ENCODE measurements around the gene MYRF. TPM values are rescaled to one million over a fixed set of nuclear protein-coding genes. Genes with fewer than 3 reads are reported as not detected.

The MYRF gene
- total RNA-seq, 2 experiments from 2014 or later = 0.19 to 1.1 TPM

DNA sequence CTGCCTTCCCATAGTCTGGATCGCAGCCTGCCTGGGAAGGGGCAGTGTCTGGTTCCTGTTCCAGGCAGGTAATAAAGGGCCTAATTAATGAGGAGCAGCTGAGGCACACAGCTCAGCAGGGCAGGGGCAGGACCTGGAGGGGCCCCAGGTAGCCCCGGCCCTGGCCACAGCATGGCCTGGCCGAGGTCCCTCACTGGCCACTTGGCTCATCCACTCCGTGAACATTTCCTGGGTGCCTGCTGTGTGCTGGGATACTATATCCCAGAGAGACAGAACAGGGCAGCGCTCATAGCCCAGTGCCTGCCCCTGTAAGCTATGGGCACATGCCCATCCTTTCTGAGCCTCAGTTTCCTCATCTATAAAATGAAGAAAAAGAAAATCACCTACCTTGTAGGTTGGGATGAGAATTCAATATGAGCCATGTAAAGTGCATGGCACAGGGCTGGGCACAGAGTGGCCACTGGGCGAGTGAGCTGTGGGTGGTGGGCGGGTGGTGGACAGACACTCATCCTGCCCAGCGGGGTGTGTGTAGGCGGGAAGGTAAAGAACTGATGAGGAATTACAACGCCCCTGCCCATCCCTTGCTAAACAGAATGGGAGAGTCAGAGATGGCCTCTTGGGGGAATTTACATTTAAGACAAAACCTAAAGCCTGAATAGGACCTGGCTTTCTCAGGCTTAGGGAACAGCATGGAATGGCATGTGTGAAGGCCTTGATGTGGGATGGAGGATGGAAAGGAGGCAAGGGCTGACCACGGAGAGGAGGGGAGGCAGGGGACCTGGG is 9.2 kb downstream of the MYRF start:
- Histone ChIP-seq H3K79me2 (ENCODE audit: insufficient read depth, low read depth, low read length) (no peaks in the 10 kb centered on the region), H3K9me3 (ENCODE audit: low read length) (no peaks in the 10 kb centered on the region), H3K4me2 (ENCODE audit: low read length) (no peak overlapping the region), H4K20me1 (ENCODE audit: insufficient read depth, low read length) (no peaks in the 10 kb centered on the region), H2AFZ (ENCODE audit: low read length) (no peak overlapping the region), H3K4me3 (ENCODE audit: low read depth, low read length, poor library complexity, severe bottlenecking) (no peak overlapping the region), H3K9me2 (ENCODE audit: insufficient read depth, low read length) (no peaks in the 10 kb centered on the region), H3K27ac (ENCODE audit: low read depth, low read length, poor library complexity, severe bottlenecking) (no peak overlapping the region), H3K36me3 (ENCODE audit: insufficient read depth, low read length) (no peaks in the 10 kb centered on the region), H3K4me1 (ENCODE audit: insufficient read depth, low read length, poor library complexity, severe bottlenecking) (peaks cover 5% of the 10 kb centered on the region)
- no TSS peak for BruUV-seq (replicated peaks)
- no peak for DNase-seq (ENCODE audit: low spot score)
- POLR2A ChIA-PET = no interaction called here
- intact Hi-C loops (cut with micrococcal nuclease; ENCODE audit: unreplicated experiment) = no loop called here
- CTCF ChIA-PET (ENCODE audit: unreplicated experiment) = no interaction called here
- TF ChIP-seq, protein P1, sequence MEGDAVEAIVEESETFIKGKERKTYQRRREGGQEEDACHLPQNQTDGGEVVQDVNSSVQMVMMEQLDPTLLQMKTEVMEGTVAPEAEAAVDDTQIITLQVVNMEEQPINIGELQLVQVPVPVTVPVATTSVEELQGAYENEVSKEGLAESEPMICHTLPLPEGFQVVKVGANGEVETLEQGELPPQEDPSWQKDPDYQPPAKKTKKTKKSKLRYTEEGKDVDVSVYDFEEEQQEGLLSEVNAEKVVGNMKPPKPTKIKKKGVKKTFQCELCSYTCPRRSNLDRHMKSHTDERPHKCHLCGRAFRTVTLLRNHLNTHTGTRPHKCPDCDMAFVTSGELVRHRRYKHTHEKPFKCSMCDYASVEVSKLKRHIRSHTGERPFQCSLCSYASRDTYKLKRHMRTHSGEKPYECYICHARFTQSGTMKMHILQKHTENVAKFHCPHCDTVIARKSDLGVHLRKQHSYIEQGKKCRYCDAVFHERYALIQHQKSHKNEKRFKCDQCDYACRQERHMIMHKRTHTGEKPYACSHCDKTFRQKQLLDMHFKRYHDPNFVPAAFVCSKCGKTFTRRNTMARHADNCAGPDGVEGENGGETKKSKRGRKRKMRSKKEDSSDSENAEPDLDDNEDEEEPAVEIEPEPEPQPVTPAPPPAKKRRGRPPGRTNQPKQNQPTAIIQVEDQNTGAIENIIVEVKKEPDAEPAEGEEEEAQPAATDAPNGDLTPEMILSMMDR (conservative IDR thresholded peaks at IDR 0.05; ENCODE audit: low read length) = no peak

DNA sequence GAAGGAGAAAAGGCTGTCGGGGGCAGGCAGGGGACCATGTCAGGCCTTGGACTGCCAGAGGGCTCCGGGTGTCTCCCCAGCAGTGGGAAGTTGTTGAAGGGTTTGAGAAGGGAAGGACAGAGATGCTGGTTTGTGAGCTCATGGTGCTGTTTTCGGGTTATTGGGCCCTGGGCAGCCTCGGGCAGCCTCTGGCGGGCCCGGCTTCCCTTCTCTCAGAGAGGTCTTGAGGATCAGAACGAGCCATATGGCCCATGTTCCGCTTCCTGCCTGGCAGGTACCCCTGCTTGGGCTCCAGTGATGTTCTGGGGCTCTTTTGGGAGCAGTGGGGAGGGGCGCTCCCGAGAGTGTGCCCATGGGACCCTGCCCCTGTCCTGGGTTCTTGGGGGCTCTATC is 9.8 kb downstream of the MYRF start:
- H3K79me2 ChIP-seq (ENCODE audit: insufficient read depth, low read depth, low read length) = no peaks in the 10 kb centered on the region
- H3K4me1 ChIP-seq (ENCODE audit: insufficient read depth, low read length, poor library complexity, severe bottlenecking) = no peaks in the 10 kb centered on the region
- no peak overlapping the region for H3K4me3 ChIP-seq (ENCODE audit: low read depth, low read length, poor library complexity, severe bottlenecking)
- intact Hi-C loops (cut with micrococcal nuclease; ENCODE audit: unreplicated experiment) = no loop called here
- BruUV-seq (replicated peaks) = no TSS peak
- no peak overlapping the region for H3K4me2 ChIP-seq (ENCODE audit: low read length)
- H2AFZ ChIP-seq (ENCODE audit: low read length) = no peak overlapping the region
- H3K9me2 ChIP-seq (ENCODE audit: insufficient read depth, low read length) = no peaks in the 10 kb centered on the region
- ChIA-PET POLR2A (no interaction called here), CTCF (ENCODE audit: unreplicated experiment) (no interaction called here)
- no peaks in the 10 kb centered on the region for H3K9me3 ChIP-seq (ENCODE audit: low read length)
- no peaks in the 10 kb centered on the region for H3K36me3 ChIP-seq (ENCODE audit: insufficient read depth, low read length)
- H3K27ac ChIP-seq (ENCODE audit: low read depth, low read length, poor library complexity, severe bottlenecking) = no peak overlapping the region
- no peaks in the 10 kb centered on the region for H4K20me1 ChIP-seq (ENCODE audit: insufficient read depth, low read length)
- no peak for TF ChIP-seq EZH2phosphoT487 (IDR thresholded peaks at IDR 0.05; ENCODE audit: borderline replicate concordance, low read depth, low read length)
- TF ChIP-seq, protein P1 (conservative IDR thresholded peaks at IDR 0.05; ENCODE audit: low read length) = no peak
- DNase-seq (ENCODE audit: low spot score) = no peak

DNA sequence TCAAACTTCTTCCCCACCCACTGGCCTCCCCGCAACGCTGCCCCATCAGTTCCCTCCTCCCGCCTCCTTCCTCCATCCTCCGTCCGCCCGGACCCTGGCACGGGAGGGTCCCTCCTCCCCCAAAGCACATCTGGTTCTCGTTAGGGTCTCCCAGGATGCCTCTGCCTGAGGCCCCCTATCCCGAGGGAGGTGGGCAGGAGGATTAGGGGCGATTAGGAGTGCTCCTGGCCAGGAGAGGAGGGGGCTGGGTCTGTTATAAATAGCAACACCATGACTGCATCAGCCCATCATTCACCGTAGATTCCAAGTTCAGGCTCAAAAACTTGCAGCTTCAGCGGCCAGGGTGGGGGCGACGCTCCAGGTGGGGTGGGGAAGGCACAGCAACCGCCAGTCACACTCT is 10.4 kb downstream of the MYRF start:
- H3K9me2 ChIP-seq (ENCODE audit: insufficient read depth, low read length) = no peaks in the 10 kb centered on the region
- H3K4me3 ChIP-seq (ENCODE audit: low read depth, low read length, poor library complexity, severe bottlenecking) = no peak overlapping the region
- no peaks in the 10 kb centered on the region for H4K20me1 ChIP-seq (ENCODE audit: insufficient read depth, low read length)
- CTCF ChIA-PET (ENCODE audit: unreplicated experiment) = no interaction called here
- intact Hi-C loops (cut with micrococcal nuclease; ENCODE audit: unreplicated experiment) = no loop called here
- no peak overlapping the region for H3K27ac ChIP-seq (ENCODE audit: low read depth, low read length, poor library complexity, severe bottlenecking)
- TF ChIP-seq, protein P1 (conservative IDR thresholded peaks at IDR 0.05; ENCODE audit: low read length) = no peak
- no peak for TF ChIP-seq EZH2phosphoT487 (IDR thresholded peaks at IDR 0.05; ENCODE audit: borderline replicate concordance, low read depth, low read length)
- no peak overlapping the region for H2AFZ ChIP-seq (ENCODE audit: low read length)
- DNase-seq (ENCODE audit: low spot score) = no peak
- H3K36me3 ChIP-seq (ENCODE audit: insufficient read depth, low read length) = no peaks in the 10 kb centered on the region
- H3K79me2 ChIP-seq (ENCODE audit: insufficient read depth, low read depth, low read length) = no peaks in the 10 kb centered on the region
- no peaks in the 10 kb centered on the region for H3K4me1 ChIP-seq (ENCODE audit: insufficient read depth, low read length, poor library complexity, severe bottlenecking)
- no TSS peak for BruUV-seq (replicated peaks)
- H3K4me2 ChIP-seq (ENCODE audit: low read length) = no peak overlapping the region
- H3K9me3 ChIP-seq (ENCODE audit: low read length) = no peaks in the 10 kb centered on the region
- POLR2A ChIA-PET = no interaction called here

Measured in OCI-LY7 (cell line).